Right cardiac atrium (tissue), 5 donors: ENCODE results near the gene RFXANK. TPM values are rescaled to one million over a fixed set of nuclear protein-coding genes. Genes with fewer than 3 reads are reported as not detected.

Experiments
- ATAC-seq, 2 donors: fragments of 200-7000 bp; cut with Tn5 transposase; one replicate each; pipeline versions ENCODE4 v1.8.0 to v1.9.1; 2020; ENCODE audit warnings: moderate library complexity in 2 of 2, mild to moderate bottlenecking in 1 of 2
- DNase-seq, 3 donors: peaks; one replicate each; pipeline ENCODE4 v3.0.0-alpha.2; 2020
- H3K27ac ChIP-seq: one replicate; pipeline ENCODE4 v1.5.1; 2013; ENCODE audit warnings: mild to moderate bottlenecking, low read length, control low read depth, moderate library complexity
- H3K27me3 ChIP-seq: one replicate; pipeline ENCODE4 v1.6.1; 2013; ENCODE audit not compliant: control insufficient read depth, insufficient read depth
- H3K4me1 ChIP-seq: one replicate; pipeline ENCODE4 v1.6.1; 2013; ENCODE audit warnings: low read length; ENCODE audit not compliant: control insufficient read depth, insufficient read depth
- H3K4me3 ChIP-seq: one replicate; pipeline ENCODE4 v1.5.1; 2013; ENCODE audit warnings: low read length, control low read depth
- H3K9me3 ChIP-seq: one replicate; pipeline ENCODE4 v1.6.1; 2013; ENCODE audit warnings: low read length; ENCODE audit not compliant: control insufficient read depth
- WGBS: extraction: QIAGEN DNeasy Blood & Tissue Kit; methylation state at CpG from one replicate; pipeline ENCODE4 v1.1.7; 2013; 5-methylcytosine and 5-hydroxymethylcytosine counted together
- intact Hi-C, 4 donors: fragments of 100-400 bp; cut with DNase I; formaldehyde crosslinking; loops; one replicate each; pipeline versions ENCODE4 v1.11.0 to v1.14.0; 2022 to 2023
- polyA plus RNA-seq: library from polyadenylated mRNA; stranded (reverse); fragments of 200-250 nt; gene quantifications from one replicate; pipeline ENCODE4 v1.2.3, GENCODE V29; 2013
- total RNA-seq, 4 donors: library from RNA; stranded (reverse); fragmentation: NEBNext Ultra II Directional; extraction: Animal tissue kit (Norgen Biotek cat#: 25700); gene quantifications; one replicate each; pipeline ENCODE4 v1.2.1, GENCODE V29; 2021
- donor health status: healthy with polysubstance abuse.
- donor health status: DM: no; HTN: yes; CAD: no.
- donor health status: DM: no; HTN: no; CAD: no.
- donor health status: DM: no; HTN: yes; CAD: no; lungs with severe emphysema.
- donor health status: DM: yes; HTN: yes; CAD: no.

The RFXANK gene
- total and polyA plus RNA-seq, 5 donors: 35.2 to 55.0 (median 44.9) TPM

DNA sequence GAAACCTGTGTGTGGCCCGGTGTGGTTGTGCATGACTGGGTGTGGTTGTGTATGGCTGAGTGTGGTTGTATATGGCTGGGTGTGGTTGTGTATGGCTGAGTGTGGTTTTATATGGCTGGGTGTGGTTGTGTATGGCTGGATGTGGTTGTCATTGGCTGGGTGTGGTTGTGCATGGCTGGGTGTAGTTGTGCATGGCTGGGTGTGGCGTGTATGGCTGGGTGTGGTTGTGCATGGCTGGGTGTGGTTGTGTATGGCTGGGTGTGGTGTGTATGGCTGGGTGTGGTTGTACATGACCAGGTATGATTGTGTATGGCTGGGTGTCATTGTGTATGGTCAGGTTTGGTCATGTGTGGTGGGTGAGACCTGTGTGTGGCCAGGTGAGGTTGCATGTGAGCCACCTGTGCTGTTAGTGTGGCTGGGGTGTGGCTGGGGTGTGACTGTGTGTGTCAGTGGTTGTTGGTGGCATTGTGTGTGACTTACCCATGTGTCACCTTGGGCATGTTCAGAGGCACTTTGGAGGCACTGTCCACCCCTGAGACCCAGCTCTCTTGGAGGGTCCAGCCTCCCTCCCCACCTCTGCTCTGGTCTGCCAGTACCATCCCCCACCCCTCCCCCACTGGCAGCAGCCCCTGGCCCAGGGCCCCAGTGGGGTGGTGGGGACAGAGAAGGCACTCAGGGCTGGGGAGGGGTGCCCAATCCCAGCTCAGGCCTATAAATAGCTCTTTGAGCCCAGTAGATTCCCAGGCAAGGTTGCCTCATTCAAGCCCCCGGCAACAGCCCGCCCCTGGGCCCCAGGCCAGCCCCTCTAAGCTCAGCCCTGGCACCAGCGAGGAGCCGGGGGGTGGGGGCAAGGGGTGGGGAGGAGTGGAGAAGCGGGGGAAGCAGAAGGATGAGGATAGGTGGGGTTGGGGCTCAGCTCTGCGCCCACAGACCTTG, 15.8 kb downstream of the RFXANK start:
- intact Hi-C loops: no loop called here
- no peak for ATAC-seq
- Histone ChIP-seq H3K4me3 (no peak overlapping the region), H3K27ac (no peak overlapping the region), H3K27me3 (no peaks in the 10 kb centered on the region), H3K9me3 (no peaks in the 10 kb centered on the region), H3K4me1 (no peaks in the 10 kb centered on the region)
- DNase-seq: peak in 1 of 3 donors; percentile 31
- 48% methylated on average over 8 of the region's 8 CpGs for WGBS

DNA sequence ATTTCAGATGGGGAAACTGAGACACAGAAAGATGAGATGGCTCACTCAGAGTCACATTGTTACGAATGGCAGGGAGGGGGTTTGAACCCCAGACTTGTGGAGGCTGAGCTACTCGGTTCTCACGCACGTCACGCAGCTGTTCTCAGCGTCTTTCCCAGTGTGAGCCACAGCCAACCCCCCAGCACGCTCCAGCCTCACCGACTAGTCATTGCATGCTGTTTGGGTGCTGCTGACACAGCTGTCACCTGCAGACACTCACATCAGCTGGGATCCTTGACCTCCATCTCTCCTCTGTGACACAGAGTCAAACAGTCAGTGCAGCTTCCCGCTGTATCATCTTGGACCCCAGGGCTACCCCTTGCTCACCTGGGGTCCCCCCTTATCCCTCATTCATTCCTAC, 17.3 kb downstream of the RFXANK start:
- intact Hi-C loops: no loop called here
- 60% methylated on average over 9 of the region's 9 CpGs for WGBS
- ATAC-seq: no peak

DNA sequence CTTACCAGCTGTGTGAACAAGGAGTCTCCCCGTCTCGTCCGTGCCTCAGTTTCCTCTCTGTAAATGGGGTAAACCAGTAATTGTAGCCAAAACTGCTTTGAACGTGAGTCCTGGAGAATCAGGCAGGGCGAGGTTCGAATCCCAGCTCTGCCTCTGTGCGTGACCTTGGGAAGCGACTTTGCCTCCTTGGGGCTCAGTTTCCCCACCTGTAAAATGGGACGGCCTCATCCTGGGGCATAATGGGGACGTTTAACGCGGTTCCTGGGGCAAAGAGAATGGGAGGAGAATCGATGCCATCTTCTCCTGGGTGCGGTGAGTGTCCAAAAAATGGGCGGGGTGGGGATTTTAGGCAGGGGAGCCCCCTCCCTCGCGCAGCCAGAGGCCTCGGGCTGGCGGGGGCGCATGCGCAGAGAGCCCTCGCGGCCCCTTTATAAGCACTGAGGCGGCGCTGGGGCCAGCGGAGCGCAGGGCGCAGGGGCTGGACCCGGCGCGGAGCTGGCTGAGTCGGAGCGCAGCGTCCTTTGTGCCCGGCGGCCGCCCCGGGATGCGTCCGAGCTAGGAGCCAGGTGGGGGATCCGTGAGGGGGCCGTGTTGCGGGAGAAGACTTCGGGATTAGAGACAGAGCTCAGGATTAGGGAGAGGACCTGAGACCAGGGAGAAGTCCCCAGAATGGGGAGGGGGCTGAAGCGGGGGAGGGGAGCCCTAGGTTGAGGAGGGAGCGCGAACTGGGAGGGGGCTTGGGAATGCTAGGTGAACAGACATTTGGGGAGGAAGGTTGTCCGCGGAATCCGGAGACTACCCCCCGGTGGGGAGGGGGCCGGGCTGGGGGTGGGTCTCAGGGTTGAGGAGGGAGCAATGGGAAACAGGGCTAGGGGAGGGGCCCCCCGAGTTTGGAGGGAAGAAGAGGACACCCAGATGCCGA, 19.7 kb downstream of the RFXANK start, which contains the start of gene NCAN:
TSS of gene NCAN (plus strand) at position 460 of the 922 bp plus-strand sequence. CDS start 4,996 bp downstream, outside the sequence.
- DNase-seq (no peak), ATAC-seq (no peak)
- H3K27me3 ChIP-seq: no peaks in the 10 kb centered on the region
- no peak within 1 kb of the TSS for H3K4me3 ChIP-seq
- no peak within 1 kb of the TSS for H3K27ac ChIP-seq
- intact Hi-C loops: no loop called here
- no peaks in the 10 kb centered on the region for H3K4me1 ChIP-seq
- H3K9me3 ChIP-seq: no peaks in the 10 kb centered on the region
- 8% methylated on average over 54 of the region's 54 CpGs for WGBS

More for the DNA sequence above, 17.3 kb downstream of the RFXANK start:
- Histone ChIP-seq H3K27ac (no peak overlapping the region), H3K4me1 (no peaks in the 10 kb centered on the region), H3K9me3 (no peaks in the 10 kb centered on the region), H3K27me3 (no peaks in the 10 kb centered on the region), H3K4me3 (no peak overlapping the region)
- peak in 1 of 3 donors; percentile 4 for DNase-seq

DNA sequence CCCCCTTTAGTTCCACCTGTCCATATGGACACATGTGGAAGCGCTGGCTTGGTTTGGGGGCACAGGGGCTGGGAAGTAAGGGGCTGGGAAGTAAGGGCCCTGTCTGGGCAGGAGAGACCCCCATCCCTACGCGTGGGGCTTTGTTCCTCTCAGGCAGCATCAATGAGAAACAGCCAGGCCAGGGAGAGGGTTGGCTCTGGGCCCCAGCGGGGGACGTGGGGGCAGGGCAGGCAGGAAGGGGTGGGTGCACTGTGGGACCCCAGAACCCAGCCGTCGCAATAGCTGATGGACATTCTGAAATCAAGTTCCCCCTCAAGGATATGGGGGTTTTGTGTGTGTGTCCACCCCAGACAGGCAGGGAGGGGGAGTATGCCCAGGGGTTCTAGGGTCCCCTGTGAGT, 20.9 kb downstream of the RFXANK start:
- no peak for ATAC-seq
- 11% methylated on average over 7 of the region's 7 CpGs for WGBS
- H3K9me3 ChIP-seq: no peaks in the 10 kb centered on the region
- DNase-seq: no peak
- H3K4me1 ChIP-seq: no peaks in the 10 kb centered on the region
- intact Hi-C loops: no loop called here
- no peak overlapping the region for H3K4me3 ChIP-seq
- H3K27ac ChIP-seq: no peak overlapping the region
- H3K27me3 ChIP-seq: no peaks in the 10 kb centered on the region

DNA sequence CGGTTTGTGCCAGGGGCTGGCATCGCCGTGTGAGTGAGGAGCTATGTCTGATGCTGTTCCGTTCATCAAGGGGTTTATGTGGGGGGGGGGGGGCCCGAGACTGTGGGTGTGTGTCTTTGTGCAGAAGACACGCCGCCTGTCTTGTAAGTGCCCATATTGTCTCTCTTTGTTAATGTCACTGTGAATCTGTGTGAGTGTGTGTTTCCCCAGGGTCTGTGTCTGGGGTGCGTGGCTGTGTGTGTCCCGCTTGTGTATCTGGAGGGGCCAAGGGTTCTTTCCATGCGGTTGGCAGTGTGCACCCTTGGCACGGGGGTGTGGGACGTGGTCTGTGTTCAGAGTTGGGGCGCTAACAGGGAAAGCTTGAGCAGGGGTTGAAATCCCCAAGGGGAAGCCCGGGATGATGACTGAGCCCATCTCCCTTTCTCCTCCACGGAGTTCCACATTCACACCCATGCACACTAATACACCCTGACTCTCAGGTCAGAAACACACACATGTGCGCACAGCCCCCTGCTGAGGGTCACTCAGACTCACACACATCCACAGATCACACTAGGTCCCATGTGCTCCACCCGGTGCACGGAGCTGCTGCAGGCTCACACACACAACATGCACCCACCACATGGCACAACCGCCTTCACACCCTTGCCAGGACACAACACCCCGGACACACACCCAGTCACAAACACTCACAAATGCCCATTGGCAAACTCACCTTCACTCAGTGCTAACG, 21.5 kb downstream of the RFXANK start:
- WGBS: 46% methylated on average over 21 of the region's 21 CpGs
- H3K27me3 ChIP-seq: no peaks in the 10 kb centered on the region

DNA sequence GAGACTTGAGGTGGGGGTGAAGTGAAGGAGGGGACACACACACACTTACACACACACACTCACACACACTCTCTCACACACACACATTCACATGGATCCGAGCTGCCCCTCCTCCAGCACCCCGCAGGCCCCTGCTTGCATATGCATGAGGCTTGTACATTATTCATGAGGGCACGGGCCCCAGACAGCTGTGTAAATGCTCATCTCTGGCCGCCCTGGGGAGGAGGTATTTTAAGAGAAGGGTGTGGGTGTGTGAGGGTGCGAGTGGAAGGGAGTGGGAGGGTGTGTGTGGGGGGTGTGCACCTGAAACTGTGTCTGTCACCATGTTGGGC, 22.1 kb downstream of the RFXANK start:
- WGBS: 5% methylated on average over 5 of the region's 5 CpGs
- Histone ChIP-seq H3K27me3 (no peaks in the 10 kb centered on the region), H3K9me3 (no peaks in the 10 kb centered on the region), H3K4me1 (no peaks in the 10 kb centered on the region), H3K27ac (no peak overlapping the region), H3K4me3 (no peak overlapping the region)
- intact Hi-C loops: no loop called here
- DNase-seq (no peak), ATAC-seq (no peak)

More for the DNA sequence above, 21.5 kb downstream of the RFXANK start:
- Histone ChIP-seq H3K4me3 (no peak overlapping the region), H3K4me1 (no peaks in the 10 kb centered on the region), H3K27ac (no peak overlapping the region), H3K9me3 (no peaks in the 10 kb centered on the region)
- intact Hi-C loops: no loop called here
- ATAC-seq: peak in 1 of 2 donors; percentile 10
- DNase-seq: no peak

DNA sequence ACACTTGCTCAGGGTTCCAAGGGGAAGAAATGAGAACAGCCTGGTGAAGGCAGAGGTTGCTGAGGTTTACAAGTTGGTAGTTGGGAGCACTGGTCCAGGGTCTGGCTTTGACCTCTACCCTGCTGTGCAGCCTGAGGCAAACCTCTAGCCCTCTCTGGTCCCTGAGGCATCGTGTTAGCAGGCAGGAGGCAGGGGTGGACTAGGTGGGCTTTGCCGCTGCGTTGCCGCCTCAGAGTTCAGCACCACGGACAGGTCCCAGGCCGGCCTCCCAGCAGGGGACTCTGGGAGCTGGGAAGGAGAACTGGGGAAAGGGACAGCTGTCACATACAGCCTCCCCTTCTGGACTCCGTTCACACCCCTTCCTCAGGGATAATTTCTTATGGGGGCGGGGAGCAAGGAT, 22.8 kb downstream of the RFXANK start:
- H3K27ac ChIP-seq: no peak overlapping the region
- no peaks in the 10 kb centered on the region for H3K27me3 ChIP-seq
- ATAC-seq (peak; percentile 45 to 58), DNase-seq (peak in 1 of 3 donors; percentile 76)
- H3K9me3 ChIP-seq: no peaks in the 10 kb centered on the region
- WGBS: 3% methylated on average over 8 of the region's 8 CpGs
- intact Hi-C loops: no loop called here
- no peaks in the 10 kb centered on the region for H3K4me1 ChIP-seq
- no peak overlapping the region for H3K4me3 ChIP-seq

DNA sequence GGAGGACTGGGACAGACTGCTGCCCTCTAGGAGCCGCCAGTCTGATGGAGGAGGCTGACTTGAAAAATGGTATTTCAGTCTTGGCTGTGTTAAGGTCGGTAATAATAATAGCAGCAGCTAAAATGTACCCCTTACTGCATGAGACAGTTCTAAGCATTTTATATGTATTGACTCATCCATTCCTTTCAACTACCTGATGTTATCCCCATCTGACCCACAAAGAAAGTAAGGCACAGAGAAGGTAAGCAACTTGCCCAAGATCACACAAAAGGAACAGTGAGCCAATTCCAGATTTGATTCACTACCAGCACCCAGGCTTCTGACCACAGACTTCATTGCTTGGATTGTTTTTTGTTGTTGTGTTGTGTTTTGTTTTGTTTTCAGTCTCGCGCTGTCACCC, 23.7 kb downstream of the RFXANK start:
- DNase-seq (no peak), ATAC-seq (no peak)
- 76% methylated on average over 4 of the region's 4 CpGs for WGBS
- Histone ChIP-seq H3K27me3 (no peaks in the 10 kb centered on the region), H3K4me1 (no peaks in the 10 kb centered on the region), H3K4me3 (no peak overlapping the region), H3K27ac (no peak overlapping the region), H3K9me3 (no peaks in the 10 kb centered on the region)
- intact Hi-C loops: no loop called here

DNA sequence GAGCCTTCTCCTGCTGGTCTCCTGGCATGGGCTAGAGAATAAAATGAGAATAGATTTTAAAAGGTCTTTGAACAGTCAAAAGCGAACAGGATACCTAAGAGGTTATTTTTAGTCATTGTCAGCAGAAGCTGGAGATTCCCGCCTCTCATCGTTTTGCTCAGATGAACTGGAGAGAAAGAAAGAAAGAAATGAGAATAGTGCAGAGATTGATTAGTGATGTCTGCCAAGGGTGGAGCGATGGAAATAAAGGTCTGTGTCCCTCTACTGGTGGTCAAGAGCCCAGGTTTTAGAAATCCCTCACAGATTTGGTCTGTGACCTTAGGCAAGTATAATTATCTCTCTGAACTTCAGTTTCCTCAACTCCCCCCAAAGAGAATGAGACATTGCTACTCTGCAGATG, 25.0 kb downstream of the RFXANK start:
- 60% methylated on average over 4 of the region's 4 CpGs for WGBS
- DNase-seq (no peak), ATAC-seq (no peak)
- intact Hi-C loops: no loop called here
- Histone ChIP-seq H3K27me3 (no peaks in the 10 kb centered on the region), H3K4me1 (no peaks in the 10 kb centered on the region), H3K9me3 (no peaks in the 10 kb centered on the region), H3K27ac (no peak overlapping the region), H3K4me3 (no peak overlapping the region)

DNA sequence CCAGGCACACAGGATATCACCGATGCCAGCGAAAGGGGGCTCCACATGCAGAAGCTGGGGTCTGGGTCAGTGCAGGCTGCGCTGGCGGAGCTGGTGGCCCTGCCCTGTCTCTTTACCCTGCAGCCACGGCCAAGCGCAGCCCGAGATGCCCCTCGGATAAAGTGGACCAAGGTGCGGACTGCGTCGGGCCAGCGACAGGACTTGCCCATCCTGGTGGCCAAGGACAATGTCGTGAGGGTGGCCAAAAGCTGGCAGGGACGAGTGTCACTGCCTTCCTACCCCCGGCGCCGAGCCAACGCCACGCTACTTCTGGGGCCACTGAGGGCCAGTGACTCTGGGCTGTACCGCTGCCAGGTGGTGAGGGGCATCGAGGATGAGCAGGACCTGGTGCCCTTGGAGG, 26.9 kb downstream of the RFXANK start:
- intact Hi-C loops: no loop called here
- 84% methylated on average over 21 of the region's 21 CpGs for WGBS
- DNase-seq (no peak), ATAC-seq (no peak)
- H3K27me3 ChIP-seq: no peaks in the 10 kb centered on the region
- H3K4me3 ChIP-seq: no peak overlapping the region
- H3K4me1 ChIP-seq: no peaks in the 10 kb centered on the region
- H3K9me3 ChIP-seq: no peaks in the 10 kb centered on the region
- H3K27ac ChIP-seq: no peak overlapping the region
